Stimulated activated CD8-positive, alpha-beta memory T cell treated with anti-CD3 and anti-CD28 coated beads, Interleukin-7, amount 100 ng/mL, for 48 hours (primary cell): ENCODE data around the gene SLC22A17.

Source experiments
- DNase-seq, 2 donors: peaks; one replicate each; pipeline ENCODE4 v3.0.0-alpha.2; 2020; ENCODE audit warnings: low read depth in 1 of 2; ENCODE audit errors: extremely low read depth in 1 of 2

SLC22A17 gene

GRCh38 chr14:23382276-23382675 lies 29.6 kb upstream of the SLC22A17 start:
- DNase-seq, result no peak

- DNase-seq, result no peak
These were observed 29.2 kb upstream of the SLC22A17 start for GRCh38 chr14:23381871-23382270.

DNA sequence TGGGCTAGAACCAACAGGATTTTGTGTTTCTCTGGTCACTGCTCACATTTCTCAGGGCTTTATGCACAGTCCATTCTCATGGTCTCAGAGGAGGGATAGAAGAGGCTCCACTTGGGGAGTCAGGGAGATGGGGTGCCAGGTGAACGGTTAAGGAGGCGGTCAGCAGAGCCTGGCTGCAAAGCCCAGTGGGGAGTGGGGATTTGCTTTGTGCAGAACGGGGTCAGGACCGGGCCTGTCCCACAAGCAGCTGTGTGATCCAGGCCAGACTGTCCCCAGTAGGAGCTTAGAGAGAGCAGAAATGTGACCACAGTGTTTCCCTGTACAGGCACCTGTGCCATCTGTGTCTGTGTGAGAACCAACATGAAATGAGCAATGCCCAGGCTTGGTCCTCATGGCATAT lies 28.3 kb upstream of the SLC22A17 start:
- no peak for DNase-seq

GRCh38 chr14:23380197-23380914 lies 27.7 kb upstream of the SLC22A17 start:
- DNase-seq, result no peak

- DNase-seq, result peak; percentile 10 to 18
These were observed 26.9 kb upstream of the SLC22A17 start for GRCh38 chr14:23379366-23380196.

DNA sequence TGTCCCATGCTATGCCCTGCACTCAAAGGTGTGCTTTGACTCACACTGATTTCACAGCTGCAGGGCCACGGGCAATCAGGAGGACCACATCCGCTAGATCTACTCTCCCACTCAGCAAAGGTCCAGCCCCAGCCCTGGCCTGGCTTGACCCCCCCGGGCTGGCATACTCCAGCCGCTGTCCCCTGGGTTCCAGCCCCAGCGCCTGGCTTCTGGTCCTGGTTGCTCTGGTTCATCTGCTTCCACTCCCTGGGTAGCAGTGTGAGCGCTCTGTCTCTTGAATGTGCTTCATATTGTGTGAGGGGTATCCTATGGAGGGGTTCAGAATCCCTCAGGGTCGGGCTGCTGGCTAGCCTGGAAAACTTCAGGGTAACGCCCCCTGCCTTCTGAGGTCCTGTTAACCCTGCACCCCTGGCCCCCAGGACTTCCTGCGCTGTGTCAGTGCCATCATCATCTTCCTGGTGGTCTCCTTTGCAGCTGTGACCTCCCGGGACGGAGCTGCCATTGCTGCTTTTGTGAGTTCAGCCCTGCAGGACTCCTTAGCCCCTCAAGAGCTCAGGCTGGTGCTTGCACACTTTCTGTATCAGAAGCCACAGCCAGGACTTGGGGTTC lies 26.0 kb upstream of the SLC22A17 start:
- DNase-seq, result no peak

DNA sequence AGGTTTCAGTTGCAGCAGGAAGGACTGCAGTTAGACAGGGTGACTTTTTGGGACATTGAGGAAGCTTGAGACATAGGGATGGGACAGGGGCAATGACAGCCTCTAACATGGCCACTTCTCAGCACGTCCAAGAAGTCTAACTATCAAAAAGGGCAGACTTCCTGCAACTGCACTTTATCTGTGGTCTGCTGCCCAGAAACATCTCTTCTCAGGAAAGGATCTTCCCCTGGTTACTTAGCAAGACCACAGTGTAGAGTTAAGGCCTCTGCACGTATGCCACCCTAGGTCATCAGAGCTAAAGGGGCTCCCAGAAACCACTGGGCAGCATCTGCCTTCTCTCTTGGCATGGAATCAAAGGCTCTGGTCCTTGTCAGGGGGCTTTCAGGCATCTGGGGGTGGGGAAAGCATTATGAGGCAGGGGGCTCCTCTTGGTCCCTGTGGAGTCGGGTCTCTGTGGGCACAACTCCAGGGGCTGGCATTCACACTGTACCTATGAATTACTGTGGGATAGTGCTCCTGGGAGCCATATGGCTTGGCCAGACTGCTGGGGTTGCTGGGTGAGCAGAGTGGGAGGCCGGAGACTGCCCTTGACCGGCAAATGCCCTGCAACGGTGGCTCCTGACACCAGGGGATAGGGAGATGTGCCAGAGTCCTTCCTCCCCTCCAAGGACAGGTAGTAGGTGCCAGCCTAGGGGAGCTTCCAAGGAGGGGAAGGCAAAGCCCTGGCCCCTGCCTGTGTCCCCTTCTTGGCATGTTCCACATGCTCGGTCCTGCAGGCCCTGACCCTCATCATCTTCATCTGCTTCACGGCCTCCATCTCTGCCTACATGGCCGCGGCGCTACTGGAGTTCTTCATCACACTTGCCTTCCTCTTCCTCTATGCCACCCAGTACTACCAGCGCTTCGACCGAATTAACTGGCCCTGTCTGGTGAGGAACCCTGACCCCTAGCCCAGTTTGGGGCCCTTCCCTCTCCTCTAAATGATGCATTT lies 25.2 kb upstream of the SLC22A17 start:
- DNase-seq, result no peak

DNA sequence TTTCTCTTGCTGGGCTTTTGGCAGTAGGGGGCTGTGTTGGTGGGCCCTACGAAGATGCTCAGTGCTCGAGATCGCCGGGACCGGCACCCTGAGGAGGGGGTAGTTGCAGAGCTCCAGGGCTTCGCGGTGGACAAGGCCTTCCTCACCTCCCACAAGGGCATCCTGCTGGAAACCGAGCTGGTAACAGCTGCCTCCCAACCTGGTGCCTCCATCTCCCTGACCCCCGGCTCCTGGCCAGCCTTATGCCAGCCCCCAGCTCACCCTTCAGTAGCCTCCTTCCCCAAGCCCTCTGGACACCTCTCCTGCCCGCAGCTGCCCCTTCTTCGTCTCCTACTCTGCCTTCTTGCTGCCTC lies 24.5 kb upstream of the SLC22A17 start:
- no peak for DNase-seq

GRCh38 chr14:23376482-23377197 lies 24.0 kb upstream of the SLC22A17 start, which contains the start of gene CMTM5:
Gene CMTM5, plus strand, starts transcription at chr14:23377046. Its CDS starts 206 bp downstream, at chr14:23377252.
- DNase-seq, result no peak

DNA sequence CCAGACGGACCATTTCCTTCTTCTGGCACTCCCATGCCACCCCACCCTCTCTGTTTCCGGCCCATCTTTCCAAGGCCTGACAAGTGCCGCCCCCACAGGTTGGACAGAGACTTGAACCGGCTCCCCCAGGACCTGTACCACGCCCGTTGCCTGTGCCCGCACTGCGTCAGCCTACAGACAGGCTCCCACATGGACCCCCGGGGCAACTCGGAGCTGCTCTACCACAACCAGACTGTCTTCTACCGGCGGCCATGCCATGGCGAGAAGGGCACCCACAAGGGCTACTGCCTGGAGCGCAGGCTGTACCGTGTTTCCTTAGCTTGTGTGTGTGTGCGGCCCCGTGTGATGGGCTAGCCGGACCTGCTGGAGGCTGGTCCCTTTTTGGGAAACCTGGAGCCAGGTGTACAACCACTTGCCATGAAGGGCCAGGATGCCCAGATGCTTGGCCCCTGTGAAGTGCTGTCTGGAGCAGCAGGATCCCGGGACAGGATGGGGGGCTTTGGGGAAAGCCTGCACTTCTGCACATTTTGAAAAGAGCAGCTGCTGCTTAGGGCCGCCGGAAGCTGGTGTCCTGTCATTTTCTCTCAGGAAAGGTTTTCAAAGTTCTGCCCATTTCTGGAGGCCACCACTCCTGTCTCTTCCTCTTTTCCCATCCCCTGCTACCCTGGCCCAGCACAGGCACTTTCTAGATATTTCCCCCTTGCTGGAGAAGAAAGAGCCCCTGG lies 23.0 kb upstream of the SLC22A17 start:
- DNase-seq, result no peak

DNA sequence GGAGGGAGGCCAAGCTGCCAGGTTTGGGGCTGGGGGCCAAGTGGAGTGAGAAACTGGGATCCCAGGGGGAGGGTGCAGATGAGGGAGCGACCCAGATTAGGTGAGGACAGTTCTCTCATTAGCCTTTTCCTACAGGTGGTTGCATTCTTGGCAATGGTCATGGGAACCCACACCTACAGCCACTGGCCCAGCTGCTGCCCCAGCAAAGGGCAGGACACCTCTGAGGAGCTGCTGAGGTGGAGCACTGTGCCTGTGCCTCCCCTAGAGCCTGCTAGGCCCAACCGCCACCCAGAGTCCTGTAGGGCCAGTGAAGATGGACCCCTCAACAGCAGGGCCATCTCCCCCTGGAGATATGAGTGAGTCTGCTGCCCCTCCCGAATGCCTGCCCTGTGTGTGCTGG lies 20.4 kb upstream of the SLC22A17 start:
- no peak for DNase-seq

- DNase-seq, result no peak
These were observed 19.8 kb upstream of the SLC22A17 start, which contains the start of gene IL25 for GRCh38 chr14:23372509-23372908. Gene IL25, plus strand, starts transcription at chr14:23372809.

- no peak for DNase-seq
These were observed 19.2 kb upstream of the SLC22A17 start for GRCh38 chr14:23371865-23372264.

- no peak for DNase-seq
These were observed 17.5 kb upstream of the SLC22A17 start for GRCh38 chr14:23370221-23370620.

DNA sequence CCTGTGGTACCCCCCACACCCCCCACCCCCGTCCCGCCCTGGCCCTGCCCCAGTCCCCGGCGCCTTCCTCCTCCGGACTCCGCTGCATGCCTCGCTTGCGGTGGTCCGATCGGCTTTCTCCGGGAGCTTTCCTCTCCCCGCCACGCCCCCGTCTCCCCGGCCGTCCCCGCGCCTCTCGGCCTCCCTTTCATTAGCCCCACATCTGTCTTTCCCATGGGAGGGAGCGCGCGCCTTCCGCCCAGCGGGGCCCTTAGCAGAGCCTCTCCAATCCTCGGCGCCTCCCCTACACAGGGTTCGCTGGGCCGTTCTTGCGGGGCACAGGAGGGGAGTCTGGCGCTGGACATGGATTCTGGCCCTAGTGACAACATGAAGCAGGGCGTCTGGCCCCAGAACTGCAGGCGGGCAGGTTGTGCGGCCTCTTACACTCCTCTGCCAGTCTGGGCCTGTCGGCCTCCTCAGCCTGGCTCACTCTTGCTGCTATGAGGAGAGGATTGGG lies 13.8 kb upstream of the SLC22A17 start:
- DNase-seq, result no peak

DNA sequence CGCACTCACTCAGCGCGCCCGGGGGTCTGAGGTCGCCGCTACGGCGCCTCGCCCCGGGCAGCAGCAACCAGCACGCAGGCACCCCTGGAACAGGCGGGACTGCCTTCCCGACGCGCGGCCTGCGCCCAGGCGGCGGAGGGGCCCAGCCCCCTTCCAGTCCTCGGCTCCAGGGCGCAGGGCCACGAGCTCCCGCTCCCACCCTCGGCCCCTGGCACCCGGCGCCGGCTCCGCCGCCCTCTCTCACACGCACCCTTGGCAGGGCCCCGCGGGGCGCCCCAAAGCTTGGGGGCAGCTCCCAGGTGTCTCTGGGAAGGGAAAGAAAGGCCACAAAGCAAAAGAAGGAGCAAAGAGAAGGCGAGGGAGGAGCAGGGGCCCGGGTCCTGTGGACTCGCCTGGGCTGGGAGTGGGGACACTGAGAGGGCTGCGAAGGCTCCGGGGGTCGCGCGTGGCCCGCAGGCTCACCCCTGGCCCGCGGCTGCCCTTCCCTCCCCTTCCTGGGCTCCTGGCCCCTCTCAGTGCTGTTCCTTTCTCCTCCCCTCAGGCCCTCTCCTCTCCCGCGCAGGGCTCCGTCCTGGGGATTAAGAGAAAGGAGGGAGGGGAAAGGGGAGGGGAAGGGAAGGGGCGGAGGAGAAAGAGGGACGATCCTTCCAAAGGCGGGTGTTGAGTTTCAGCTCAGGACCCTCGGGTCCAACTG lies 13.2 kb upstream of the SLC22A17 start:
- DNase-seq, result no peak

DNA sequence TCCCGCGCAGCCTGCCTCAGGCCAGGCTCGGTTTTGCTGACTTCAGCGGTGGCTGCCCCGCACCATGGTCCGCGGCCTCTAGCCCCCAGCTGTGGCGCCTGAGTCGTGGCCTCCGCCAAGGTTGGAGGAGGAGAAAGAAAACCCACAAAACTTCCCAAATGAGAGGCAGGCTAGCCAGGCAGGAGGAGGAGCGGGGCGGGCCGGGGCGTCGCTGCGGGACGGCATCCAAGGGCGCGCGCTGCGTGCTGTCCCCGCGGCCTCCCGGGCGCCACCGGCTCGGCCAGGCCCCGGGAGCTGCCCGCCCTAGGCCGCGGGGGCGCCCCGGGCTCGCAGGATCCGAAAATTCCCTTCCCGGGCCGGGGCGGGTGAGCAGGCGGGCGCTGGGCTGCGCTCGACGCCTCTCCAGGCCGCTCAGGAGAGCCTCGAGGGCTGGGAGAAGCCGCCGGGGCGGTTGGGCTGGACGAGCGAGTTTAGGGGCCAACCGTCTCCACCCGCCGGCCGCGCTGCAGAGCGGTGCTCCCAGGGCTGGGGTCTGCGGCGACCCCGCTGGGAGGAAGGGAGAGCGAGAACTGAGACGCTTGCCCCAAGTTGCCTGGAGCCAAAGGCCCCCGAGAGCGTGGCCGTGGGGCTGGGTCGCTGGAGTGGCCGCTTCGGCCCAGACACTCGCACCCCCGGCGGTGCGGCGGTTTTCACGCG lies 12.5 kb upstream of the SLC22A17 start, which contains the start of gene EFS:
Gene EFS, minus strand, starts transcription at position 137 of the 696 bp plus-strand sequence. CDS start 147 bp downstream, outside the sequence.
- DNase-seq, result no peak
